Progenitor cell of endocrine pancreas (in vitro differentiated cells): ENCODE data around the gene TLR2. TPM values are rescaled to one million over a fixed set of nuclear protein-coding genes. Genes with fewer than 3 reads are reported as not detected.
"Not testable (repeated sequence)": the region's sequence is repeated elsewhere in the genome, so short reads cannot be mapped to it uniquely, and the experiment has no call there.

Experiments used
- DNase-seq: peaks from one replicate; pipeline ENCODE4 v3.0.0; 2021; ENCODE audit warnings: low spot score; ENCODE audit not compliant: unreplicated experiment
- H3K27ac Mint-ChIP-seq: 2 replicates; pipeline ENCODE4 v1.8.0; 2021; ENCODE audit warnings: mild to moderate bottlenecking, moderate library complexity, mixed read lengths
- H3K27me3 Mint-ChIP-seq: 2 replicates; pipeline ENCODE4 v1.8.0; 2021; ENCODE audit warnings: mixed read lengths
- H3K36me3 Mint-ChIP-seq: 2 replicates; pipeline ENCODE4 v1.8.0; 2022; ENCODE audit warnings: mixed read lengths; ENCODE audit not compliant: insufficient read depth
- H3K4me1 Mint-ChIP-seq: 2 replicates; pipeline ENCODE4 v1.8.0; 2021; ENCODE audit warnings: low read depth, mixed read lengths
- H3K4me3 Mint-ChIP-seq: 2 replicates; pipeline ENCODE4 v1.8.0; 2021; ENCODE audit warnings: low read depth, mild to moderate bottlenecking, moderate library complexity, mixed read lengths
- H3K9me3 Mint-ChIP-seq: 2 replicates; pipeline ENCODE4 v1.8.0; 2021; ENCODE audit warnings: low read depth, mixed read lengths
- total RNA-seq: library from RNA; stranded (reverse); gene quantifications from 2 replicates; pipeline ENCODE4 v1.2.1, GENCODE V29; 2021
- TF ChIP-seq, protein P1 (sequence below): fragments of 200-600 bp; sonication (generic); IDR thresholded peaks from one replicate; pipeline ENCODE4 v1.5.0; 2021; ENCODE audit warnings: antibody characterized with exemption, mild to moderate bottlenecking; ENCODE audit not compliant: unreplicated experiment

Gene TLR2
- total RNA-seq, 1 donor from 2014 or later = 5.1 TPM

DNA sequence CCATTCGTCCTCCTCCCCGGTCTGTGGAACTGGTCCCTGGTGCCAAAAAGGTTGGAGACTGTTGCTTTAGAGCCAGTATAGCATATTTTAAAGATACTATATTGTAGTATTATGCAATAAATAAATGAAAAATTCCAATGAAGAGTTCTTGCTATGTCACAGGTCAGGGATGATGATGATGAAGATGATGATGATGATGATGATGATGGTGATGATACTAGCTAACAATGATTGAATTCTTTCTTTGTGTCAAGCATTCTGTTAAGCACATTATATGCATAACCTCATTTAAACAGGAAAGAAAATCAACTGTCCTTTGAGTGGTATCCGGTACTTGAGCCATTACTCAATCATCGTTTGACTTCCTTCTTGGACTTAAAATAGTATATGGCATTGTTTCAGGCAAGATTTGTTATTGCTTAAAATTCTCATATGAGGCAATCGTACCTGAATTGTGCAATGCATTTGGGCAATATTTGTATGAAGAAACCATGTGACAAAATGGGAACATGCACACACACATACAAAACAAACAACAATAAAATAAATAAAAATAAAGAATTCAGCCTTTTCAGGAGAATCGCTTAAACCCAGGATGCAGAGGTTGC, 22.8 kb upstream of the TLR2 start:
- Mint-ChIP-seq H3K4me1 (peaks cover under 1% of the 10 kb centered on the region), H3K9me3 (peaks cover 15% of the 10 kb centered on the region), H3K36me3 (peaks cover 2% of the 10 kb centered on the region), H3K27me3 (peaks cover 5% of the 10 kb centered on the region), H3K27ac (no peak overlapping the region), H3K4me3 (no peak overlapping the region)
- TF ChIP-seq, protein P1, sequence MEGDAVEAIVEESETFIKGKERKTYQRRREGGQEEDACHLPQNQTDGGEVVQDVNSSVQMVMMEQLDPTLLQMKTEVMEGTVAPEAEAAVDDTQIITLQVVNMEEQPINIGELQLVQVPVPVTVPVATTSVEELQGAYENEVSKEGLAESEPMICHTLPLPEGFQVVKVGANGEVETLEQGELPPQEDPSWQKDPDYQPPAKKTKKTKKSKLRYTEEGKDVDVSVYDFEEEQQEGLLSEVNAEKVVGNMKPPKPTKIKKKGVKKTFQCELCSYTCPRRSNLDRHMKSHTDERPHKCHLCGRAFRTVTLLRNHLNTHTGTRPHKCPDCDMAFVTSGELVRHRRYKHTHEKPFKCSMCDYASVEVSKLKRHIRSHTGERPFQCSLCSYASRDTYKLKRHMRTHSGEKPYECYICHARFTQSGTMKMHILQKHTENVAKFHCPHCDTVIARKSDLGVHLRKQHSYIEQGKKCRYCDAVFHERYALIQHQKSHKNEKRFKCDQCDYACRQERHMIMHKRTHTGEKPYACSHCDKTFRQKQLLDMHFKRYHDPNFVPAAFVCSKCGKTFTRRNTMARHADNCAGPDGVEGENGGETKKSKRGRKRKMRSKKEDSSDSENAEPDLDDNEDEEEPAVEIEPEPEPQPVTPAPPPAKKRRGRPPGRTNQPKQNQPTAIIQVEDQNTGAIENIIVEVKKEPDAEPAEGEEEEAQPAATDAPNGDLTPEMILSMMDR = no peak
- DNase-seq = no peak

DNA sequence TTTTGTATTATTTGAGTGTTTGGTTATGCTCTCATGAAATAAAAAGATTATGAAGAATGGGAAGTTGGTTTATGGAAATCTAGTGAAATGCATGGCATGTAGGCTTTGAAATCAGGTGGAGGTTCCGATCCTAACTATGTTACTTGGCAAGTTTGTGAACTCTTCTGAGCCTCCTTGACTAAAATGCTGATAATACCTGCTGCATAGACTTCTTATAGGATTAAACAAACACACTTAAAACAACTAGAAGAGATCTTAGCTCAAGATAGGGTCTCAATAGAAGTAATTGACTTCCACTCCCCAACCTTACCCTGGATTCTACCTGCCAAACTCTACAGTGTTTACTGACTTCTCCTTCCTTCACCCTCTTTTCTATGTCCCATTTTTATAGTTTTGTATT, 22.2 kb upstream of the TLR2 start:
- Mint-ChIP-seq H3K4me3 (no peak overlapping the region), H3K36me3 (peaks cover 2% of the 10 kb centered on the region), H3K4me1 (peaks cover 4% of the 10 kb centered on the region), H3K27me3 (peaks cover 5% of the 10 kb centered on the region), H3K9me3 (peaks cover 15% of the 10 kb centered on the region), H3K27ac (no peak overlapping the region)
- TF ChIP-seq, protein P1 = no peak
- DNase-seq = no peak

DNA sequence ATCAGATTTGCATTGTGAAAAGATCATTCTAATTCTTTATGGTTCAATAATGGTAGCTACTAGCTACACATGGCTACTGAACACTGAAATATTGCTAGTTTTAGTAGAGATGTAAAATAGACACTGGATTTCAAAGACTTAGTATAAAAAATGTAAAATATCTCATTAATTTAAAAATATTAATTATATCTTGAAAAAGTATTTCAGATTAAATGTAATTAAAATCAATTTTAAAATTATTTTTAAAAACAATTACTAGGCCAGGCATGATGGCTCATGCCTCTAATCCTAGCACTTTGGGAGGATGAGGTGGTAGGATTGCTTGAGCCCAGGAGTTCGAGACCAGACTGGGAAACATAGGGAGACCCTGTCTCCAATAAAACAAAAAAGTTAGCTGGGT, 20.4 kb upstream of the TLR2 start:
- H3K9me3 Mint-ChIP-seq = peaks cover 19% of the 10 kb centered on the region
- no peak overlapping the region for H3K27ac Mint-ChIP-seq
- TF ChIP-seq, protein P1 = no peak
- H3K4me3 Mint-ChIP-seq = no peak overlapping the region
- peaks cover 2% of the 10 kb centered on the region for H3K36me3 Mint-ChIP-seq
- H3K4me1 Mint-ChIP-seq = peaks cover 4% of the 10 kb centered on the region
- H3K27me3 Mint-ChIP-seq = peaks cover 15% of the 10 kb centered on the region
- no peak for DNase-seq

- not testable (repeated sequence) for H3K27ac Mint-ChIP-seq, H3K4me1 Mint-ChIP-seq, H3K4me3 Mint-ChIP-seq, DNase-seq, H3K36me3 Mint-ChIP-seq
- peaks cover 16% of the 10 kb centered on the region for H3K27me3 Mint-ChIP-seq
- H3K9me3 Mint-ChIP-seq = peaks cover 19% of the 10 kb centered on the region
Measured at GRCh38 chr4:153666505-153666904, 17.6 kb upstream of the TLR2 start.

GRCh38 chr4:153668647-153669046, 15.4 kb upstream of the TLR2 start:
- DNase-seq = no peak
- H3K4me1 Mint-ChIP-seq = peaks cover 4% of the 10 kb centered on the region
- H3K4me3 Mint-ChIP-seq = no peak overlapping the region
- H3K9me3 Mint-ChIP-seq = peaks cover 8% of the 10 kb centered on the region
- TF ChIP-seq, protein P1 = no peak
- H3K27ac Mint-ChIP-seq = no peak overlapping the region
- no peaks in the 10 kb centered on the region for H3K36me3 Mint-ChIP-seq
- peaks cover 16% of the 10 kb centered on the region for H3K27me3 Mint-ChIP-seq

GRCh38 chr4:153669838-153670237, 14.2 kb upstream of the TLR2 start:
- Mint-ChIP-seq H3K27me3 (peaks cover 16% of the 10 kb centered on the region), H3K36me3 (no peaks in the 10 kb centered on the region), H3K4me1 (peaks cover 4% of the 10 kb centered on the region), H3K9me3 (peaks cover 8% of the 10 kb centered on the region), H3K27ac (no peak overlapping the region), H3K4me3 (no peak overlapping the region)
- TF ChIP-seq, protein P1 = no peak
- no peak for DNase-seq
